22Rv1 (cell line): Measurements from ENCODE around the gene GUK1.

ENCODE experiments used
- CTCF ChIP-seq: fragments of 450-650 bp; IDR thresholded peaks from 2 replicates; pipeline ENCODE4 v1.5.1; 2017; ENCODE audit warnings: mild to moderate bottlenecking
- ZFX ChIP-seq: fragments of 450-650 bp; IDR thresholded peaks from 2 replicates; pipeline ENCODE4 v1.6.1; 2017; ENCODE audit warnings: antibody characterized with exemption, borderline replicate concordance

GRCh38 chr1:228147768-228148167, 7.7 kb downstream of the GUK1 start:
- TF ChIP-seq CTCF (no peak), ZFX (no peak)
